Fibroblast of lung (primary cell): ENCODE results near the gene PCDHGA1.

ENCODE experiments used
- CTCF ChIP-seq, 2 donors: IDR thresholded peaks in 1 of 2; conservative IDR thresholded peaks in 1 of 2; 1 replicate in 1 of 2; 2 replicates in 1 of 2; pipeline ENCODE4 v1.5.1; 2011 to 2012; ENCODE audit warnings: low read length in 2 of 2, control low read depth in 1 of 2, inconsistent platforms in 1 of 2, low read depth in 1 of 2, mild to moderate bottlenecking in 1 of 2
- EZH2 ChIP-seq: IDR thresholded peaks from 2 replicates; pipeline ENCODE4 v1.5.1; 2012; ENCODE audit warnings: low read length, control low read depth, mild to moderate bottlenecking; ENCODE audit errors: missing control alignments

GRCh38 chr5:141484310-141484640 is 154.0 kb downstream of the PCDHGA1 start:
- TF ChIP-seq CTCF (conservative IDR thresholded peaks at IDR 0.05 in 1 of 2, IDR thresholded peaks at IDR 0.05 in 1 of 2; ENCODE audit: low read depth in 1 of 2, low read length in 2 of 2) (no peak), EZH2 (no peak)
